HEK293 (cell line): ENCODE data around the gene VAV2.

Experiments used
- CTCF ChIA-PET: fragments of 350-600 bp; formaldehyde crosslinking; extraction: SDS; loops from one replicate; lab custom pipeline; 2021; ENCODE audit warnings: antibody characterized with exemption; lab: Yijun Ruan, JAX
- POLR2A ChIA-PET: fragments of 300-600 bp; formaldehyde crosslinking; extraction: SDS; loops from one replicate; lab custom pipeline; 2020; ENCODE audit warnings: antibody characterized with exemption, inconsistent platforms; lab: Yijun Ruan, JAX
- H3K27ac ChIP-seq: fragments of 200-500 bp; sonication (Bioruptor generic); 2 replicates; pipeline ENCODE4 v1.5.1; 2014; ENCODE audit warnings: low read depth, low read length, control low read depth, inconsistent platforms; ENCODE audit errors: extremely low read depth
- H3K36me3 ChIP-seq, 2 experiments: fragments of 200-500 bp in 1 of 2; sonication (Bioruptor generic) in 1 of 2; 1 replicate in 1 of 2; 2 replicates in 1 of 2; pipeline ENCODE4 v1.5.1; 2014 to 2017; ENCODE audit warnings: inconsistent platforms in 2 of 2, low read length in 2 of 2; ENCODE audit not compliant: control insufficient read depth in 2 of 2, insufficient read depth in 1 of 2
- H3K4me1 ChIP-seq: fragments of 200-500 bp; sonication (Bioruptor generic); 2 replicates; pipeline ENCODE4 v1.5.1; 2014; ENCODE audit warnings: mild to moderate bottlenecking, low read length, inconsistent platforms; ENCODE audit not compliant: control insufficient read depth, insufficient read depth
- H3K4me3 ChIP-seq: 2 replicates; pipeline ENCODE4 v1.5.1; 2011; ENCODE audit warnings: low read depth, mild to moderate bottlenecking, control low read depth, low read length, moderate library complexity
- H3K9me3 ChIP-seq: fragments of 200-500 bp; sonication (Bioruptor generic); 2 replicates; pipeline ENCODE4 v1.5.1; 2014; ENCODE audit warnings: low read depth, low read length, inconsistent platforms; ENCODE audit not compliant: control insufficient read depth, insufficient read depth
- GLIS2 ChIP-seq: fragments of 450-650 bp; formaldehyde crosslinking; IDR thresholded peaks from 2 replicates; pipeline ENCODE4 v1.5.1; 2016; ENCODE audit warnings: missing biosample characterization, missing genetic modification characterization
- RBAK ChIP-seq: fragments of 450-650 bp; formaldehyde crosslinking; IDR thresholded peaks from 2 replicates; pipeline ENCODE4 v1.5.1; 2016; ENCODE audit warnings: missing biosample characterization, missing genetic modification characterization
- TRIM28 ChIP-seq: IDR thresholded peaks from 2 replicates; pipeline ENCODE4 v1.6.1; 2011; ENCODE audit warnings: low read length, control low read depth, borderline replicate concordance
- ZFHX2 ChIP-seq: fragments of 450-650 bp; formaldehyde crosslinking; conservative IDR thresholded peaks from 2 replicates; pipeline ENCODE4 v1.5.1; 2016; ENCODE audit warnings: missing biosample characterization, missing genetic modification characterization
- ZIC2 ChIP-seq: fragments of 450-650 bp; formaldehyde crosslinking; IDR thresholded peaks from 2 replicates; pipeline ENCODE4 v1.5.1; 2016; ENCODE audit warnings: missing biosample characterization, missing genetic modification characterization
- ZNF596 ChIP-seq: fragments of 450-650 bp; IDR thresholded peaks from 2 replicates; pipeline ENCODE4 v1.5.0; 2018; ENCODE audit warnings: missing biosample characterization, mild to moderate bottlenecking, missing genetic modification characterization, moderate library complexity
- ZNF600 ChIP-seq: fragments of 450-650 bp; formaldehyde crosslinking; IDR thresholded peaks from 2 replicates; pipeline ENCODE4 v1.5.1; 2016; ENCODE audit warnings: missing biosample characterization, missing genetic modification characterization
- ZNF768 ChIP-seq: fragments of 450-650 bp; formaldehyde crosslinking; IDR thresholded peaks from 2 replicates; pipeline ENCODE4 v1.5.1; 2018; ENCODE audit warnings: missing biosample characterization, mild to moderate bottlenecking, missing genetic modification characterization
- ZNF830 ChIP-seq: fragments of 450-650 bp; IDR thresholded peaks from 2 replicates; pipeline ENCODE4 v1.5.0; 2018; ENCODE audit warnings: missing biosample characterization, missing genetic modification characterization, low read depth, mild to moderate bottlenecking, moderate library complexity
- TF ChIP-seq, protein P1 (sequence below): fragments of 450-650 bp; formaldehyde crosslinking; IDR thresholded peaks from 2 replicates; pipeline ENCODE4 v1.5.1; 2017; ENCODE audit warnings: missing biosample characterization, missing genetic modification characterization

VAV2 gene

DNA sequence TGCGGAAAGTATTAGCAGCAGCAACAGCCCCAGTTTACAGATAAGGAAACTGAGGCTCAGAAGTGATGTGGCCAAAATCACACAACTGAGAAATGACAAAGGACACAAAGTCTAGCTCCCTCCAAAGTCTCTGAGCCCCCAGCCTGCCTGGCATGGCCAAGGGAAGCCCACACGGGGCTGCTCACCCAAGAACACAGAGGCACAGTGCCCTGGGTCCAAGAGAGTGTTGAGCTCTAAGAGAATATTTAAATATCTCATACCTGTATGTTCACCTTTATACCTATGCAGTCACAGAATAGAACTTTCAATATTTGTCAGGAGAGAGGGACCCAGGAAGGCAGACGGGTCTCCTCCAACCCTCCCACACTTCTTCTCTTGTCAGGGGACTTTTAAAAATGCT lies 16.6 kb downstream of the VAV2 start:
- no peaks in the 10 kb centered on the region for H3K36me3 ChIP-seq
- no peak for TF ChIP-seq TRIM28
- no peak for TF ChIP-seq ZNF768 (tag by site-specific recombination)
- POLR2A ChIA-PET, result no interaction called here
- H3K9me3 ChIP-seq, result no peaks in the 10 kb centered on the region
- CTCF ChIA-PET, result interaction anchor here (1.2 kb wide), 1 partner anchor 19 kb away, joined by 4 read pairs; no protein-coding TSS in a partner anchor
- H3K4me3 ChIP-seq, result no peak overlapping the region
- H3K4me1 ChIP-seq, result peaks cover 5% of the 10 kb centered on the region; the same call in 1 of the 2 replicates
- no peak overlapping the region for H3K27ac ChIP-seq

DNA sequence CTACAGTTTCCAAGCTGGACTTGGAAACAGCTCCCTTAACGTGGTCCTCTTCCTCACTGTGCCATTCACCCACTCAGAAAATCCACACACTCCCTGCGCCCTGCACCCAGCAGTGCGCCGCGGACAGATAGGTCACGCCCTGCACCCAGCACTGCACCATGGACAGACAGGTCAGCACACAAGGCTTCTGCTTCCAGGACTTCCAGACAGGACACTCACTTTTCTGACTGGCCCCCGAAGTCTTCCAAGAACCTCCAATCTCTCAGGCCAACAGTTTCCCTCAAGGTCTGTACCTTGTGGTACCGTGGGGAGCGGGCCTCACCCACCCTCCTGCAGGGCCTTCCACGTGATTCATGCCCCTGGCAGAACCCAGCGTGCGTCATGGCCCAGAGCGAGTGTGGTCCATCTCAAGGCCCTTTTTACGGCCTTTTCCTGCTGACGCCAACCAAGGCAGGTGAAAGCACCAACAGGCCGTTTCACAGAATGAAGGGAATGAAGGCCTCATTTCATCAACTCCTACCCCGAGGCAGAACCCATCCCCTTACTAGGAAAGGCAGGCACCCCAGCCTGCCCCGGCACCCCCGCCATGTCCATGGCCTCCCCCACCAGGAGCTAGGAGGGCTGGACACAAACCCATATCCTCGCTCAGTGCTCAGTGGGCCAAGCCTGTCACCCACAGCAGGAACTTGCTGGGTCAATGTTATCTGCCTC lies 17.3 kb downstream of the VAV2 start:
- Histone ChIP-seq H3K36me3 (no peaks in the 10 kb centered on the region), H3K27ac (no peak overlapping the region), H3K4me1 (peaks cover 5% of the 10 kb centered on the region; the same call in 1 of the 2 replicates), H3K4me3 (no peak overlapping the region), H3K9me3 (no peaks in the 10 kb centered on the region)
- ChIA-PET POLR2A (no interaction called here), CTCF (interaction anchor here (0.6 to 1.6 kb wide), 2 partner anchors 19 to 188 kb away, joined by 3 to 4 read pairs; no protein-coding TSS in a partner anchor)
- TF ChIP-seq RBAK (tag by site-specific recombination) (no peak), GLIS2 (tag by site-specific recombination) (peak; percentile 16; the same call in 1 of the 2 replicates), ZNF596 (tag by site-specific recombination) (no peak), ZIC2 (tag by site-specific recombination) (peak; percentile 57)

DNA sequence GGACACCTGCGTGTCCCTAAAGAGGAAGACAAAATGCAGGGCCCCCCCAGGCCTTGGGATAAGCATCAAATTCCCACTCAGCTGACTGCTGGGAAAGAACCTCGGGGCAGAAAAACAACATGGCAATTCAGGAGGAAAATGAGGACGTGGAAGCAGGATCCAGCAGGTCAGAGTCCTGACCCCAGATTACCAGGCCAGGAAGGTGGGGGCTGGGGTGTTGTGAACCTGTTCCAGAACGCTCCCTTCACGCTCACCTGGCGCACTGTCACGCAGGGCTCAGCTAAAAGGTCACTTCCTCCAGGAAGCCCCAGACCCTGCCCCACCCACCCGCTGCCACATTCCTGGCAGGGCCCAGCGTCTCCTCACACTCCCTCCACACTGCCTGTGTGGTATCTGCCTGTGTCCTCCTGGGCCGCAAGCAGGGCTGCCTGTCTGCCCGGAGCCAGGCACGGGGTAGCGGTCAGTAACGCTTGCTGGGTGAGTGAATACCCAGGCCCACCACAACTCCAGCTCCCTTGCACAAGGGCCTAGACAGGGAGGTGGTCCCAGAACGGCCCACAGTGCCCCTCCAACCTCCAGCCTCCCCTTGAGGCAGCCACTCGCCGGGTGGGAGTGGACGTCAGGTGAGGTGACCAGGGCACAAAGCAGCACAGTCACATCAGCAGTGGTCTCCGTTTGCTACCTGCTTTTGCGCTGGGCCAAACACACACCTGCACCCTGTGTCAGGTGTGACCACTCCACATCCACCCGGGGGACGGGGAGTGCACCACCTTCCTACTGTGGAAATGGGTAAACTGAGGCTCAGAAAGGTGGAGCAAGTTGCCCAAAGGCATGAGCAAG lies 18.1 kb downstream of the VAV2 start:
- TF ChIP-seq ZNF600 (tag by site-specific recombination) (0 out of 2 replicates have a peak, but pooled peaks have one; percentile 15), ZNF830 (tag by site-specific recombination) (no peak)
- POLR2A ChIA-PET, result no interaction called here
- H3K4me3 ChIP-seq, result no peak overlapping the region
- peaks cover 5% of the 10 kb centered on the region; the same call in 1 of the 2 replicates for H3K4me1 ChIP-seq
- CTCF ChIA-PET, result interaction anchor here (0.6 to 1.6 kb wide), 2 partner anchors 20 to 187 kb away, joined by 3 to 4 read pairs; no protein-coding TSS in a partner anchor
- no peaks in the 10 kb centered on the region for H3K9me3 ChIP-seq
- H3K36me3 ChIP-seq, result no peaks in the 10 kb centered on the region
- no peak overlapping the region for H3K27ac ChIP-seq

GRCh38 chr9:133973111-133973790 lies 18.9 kb downstream of the VAV2 start:
- peaks cover 5% of the 10 kb centered on the region; the same call in 1 of the 2 replicates for H3K4me1 ChIP-seq
- no peaks in the 10 kb centered on the region for H3K9me3 ChIP-seq
- ChIA-PET CTCF (interaction anchor here (1.6 kb wide), 1 partner anchor 21 kb away, joined by 4 read pairs; no protein-coding TSS in a partner anchor), POLR2A (no interaction called here)
- H3K36me3 ChIP-seq, result no peaks in the 10 kb centered on the region
- no peak overlapping the region for H3K4me3 ChIP-seq
- TF ChIP-seq, protein P1, sequence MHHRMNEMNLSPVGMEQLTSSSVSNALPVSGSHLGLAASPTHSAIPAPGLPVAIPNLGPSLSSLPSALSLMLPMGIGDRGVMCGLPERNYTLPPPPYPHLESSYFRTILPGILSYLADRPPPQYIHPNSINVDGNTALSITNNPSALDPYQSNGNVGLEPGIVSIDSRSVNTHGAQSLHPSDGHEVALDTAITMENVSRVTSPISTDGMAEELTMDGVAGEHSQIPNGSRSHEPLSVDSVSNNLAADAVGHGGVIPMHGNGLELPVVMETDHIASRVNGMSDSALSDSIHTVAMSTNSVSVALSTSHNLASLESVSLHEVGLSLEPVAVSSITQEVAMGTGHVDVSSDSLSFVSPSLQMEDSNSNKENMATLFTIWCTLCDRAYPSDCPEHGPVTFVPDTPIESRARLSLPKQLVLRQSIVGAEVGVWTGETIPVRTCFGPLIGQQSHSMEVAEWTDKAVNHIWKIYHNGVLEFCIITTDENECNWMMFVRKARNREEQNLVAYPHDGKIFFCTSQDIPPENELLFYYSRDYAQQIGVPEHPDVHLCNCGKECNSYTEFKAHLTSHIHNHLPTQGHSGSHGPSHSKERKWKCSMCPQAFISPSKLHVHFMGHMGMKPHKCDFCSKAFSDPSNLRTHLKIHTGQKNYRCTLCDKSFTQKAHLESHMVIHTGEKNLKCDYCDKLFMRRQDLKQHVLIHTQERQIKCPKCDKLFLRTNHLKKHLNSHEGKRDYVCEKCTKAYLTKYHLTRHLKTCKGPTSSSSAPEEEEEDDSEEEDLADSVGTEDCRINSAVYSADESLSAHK (tag by site-specific recombination), result no peak
- 0 out of 2 replicates have a peak, but pooled peaks have one; percentile 36 for TF ChIP-seq ZFHX2 (tag by site-specific recombination)
- H3K27ac ChIP-seq, result no peak overlapping the region
